OCI-LY3 (cell line): Measurements from ENCODE around the gene XAB2.
A peak's percentile ranks its signal among the peaks of the same experiment; 100 is the strongest.

ENCODE experiments used
- H2AFZ ChIP-seq: fragments of 200-600, 300-600 bp; shearing (Covaris generic); 2 replicates; pipeline ENCODE4 v1.6.0; 2014; ENCODE audit warnings: antibody characterized with exemption, low read depth, low read length
- H3K27ac ChIP-seq: fragments of 200-600, 300-600 bp; sonication (generic); 2 replicates; pipeline ENCODE4 v1.5.1; 2014; ENCODE audit warnings: mild to moderate bottlenecking, low read length, moderate library complexity, mixed read lengths
- H3K27me3 ChIP-seq: fragments of 200-600, 300-600 bp; sonication (generic); 2 replicates; pipeline ENCODE4 v1.6.1; 2014; ENCODE audit warnings: low read depth, low read length, mixed read lengths
- H3K36me3 ChIP-seq: fragments of 200-600, 300-600 bp; sonication (generic); replicated peaks from 2 replicates; pipeline ENCODE3; 2014; ENCODE audit warnings: low read depth, low read length, mixed read lengths
- H3K4me1 ChIP-seq: fragments of 300-600, 200-600 bp; sonication (generic); 2 replicates; pipeline ENCODE4 v1.6.1; 2014; ENCODE audit warnings: low read length, mixed read lengths
- H3K4me2 ChIP-seq: fragments of 200-600, 300-600 bp; sonication (generic); 2 replicates; pipeline ENCODE4 v1.6.1; 2014; ENCODE audit warnings: low read length, mixed read lengths
- H3K4me3 ChIP-seq: fragments of 300-600, 200-600 bp; sonication (generic); 2 replicates; pipeline ENCODE4 v1.5.1; 2014; ENCODE audit warnings: antibody characterized with exemption, mild to moderate bottlenecking, low read length, moderate library complexity
- H3K79me2 ChIP-seq: fragments of 300-600, 200-600 bp; shearing (Covaris generic); 2 replicates; pipeline ENCODE4 v1.6.1; 2014; ENCODE audit warnings: mild to moderate bottlenecking, low read length, mixed read lengths
- H3K9ac ChIP-seq: fragments of 300-600, 200-600 bp; shearing (Covaris generic); 2 replicates; pipeline ENCODE4 v1.6.0; 2014; ENCODE audit warnings: mild to moderate bottlenecking, low read length, moderate library complexity
- H3K9me3 ChIP-seq: fragments of 200-600, 300-600 bp; shearing (Covaris generic); 2 replicates; pipeline ENCODE4 v1.6.1; 2014; ENCODE audit warnings: low read length, mixed read lengths; ENCODE audit not compliant: insufficient read depth
- H4K20me1 ChIP-seq: fragments of 200-600, 300-600 bp; sonication (generic); 2 replicates; pipeline ENCODE4 v1.6.1; 2016; ENCODE audit warnings: low read length, mixed read lengths; ENCODE audit not compliant: insufficient read depth
- CTCF ChIP-seq: fragments of 200-600, 300-600 bp; sonication (generic); IDR thresholded peaks from 2 replicates; pipeline ENCODE4 v1.5.1; 2014; ENCODE audit warnings: antibody characterized with exemption, low read length, low read depth
- EZH2phosphoT487 ChIP-seq: fragments of 200-600 bp; shearing (Covaris generic); IDR thresholded peaks from 2 replicates; pipeline ENCODE4 v1.6.1; 2018; ENCODE audit warnings: antibody characterized with exemption, mixed run types, low read depth

XAB2 gene

GRCh38 chr19:7674010-7675005 is 45.0 kb upstream of the XAB2 start:
- H3K4me1 ChIP-seq = peaks cover 5% of the 10 kb centered on the region
- no peaks in the 10 kb centered on the region for H4K20me1 ChIP-seq
- 0 out of 2 replicates have a peak overlapping the region, but pooled peaks have one; percentile 1 for H3K4me2 ChIP-seq
- TF ChIP-seq EZH2phosphoT487 (no peak), CTCF (no peak)
- no peak overlapping the region for H3K4me3 ChIP-seq
- no peaks in the 10 kb centered on the region for H3K36me3 ChIP-seq
- H2AFZ ChIP-seq = no peak overlapping the region
- H3K27ac ChIP-seq = no peak overlapping the region
- peaks cover 48% of the 10 kb centered on the region for H3K27me3 ChIP-seq
- H3K79me2 ChIP-seq = no peaks in the 10 kb centered on the region
- no peaks in the 10 kb centered on the region for H3K9me3 ChIP-seq
- no peak overlapping the region for H3K9ac ChIP-seq

GRCh38 chr19:7672522-7672921 is 43.2 kb upstream of the XAB2 start:
- H3K9me3 ChIP-seq = no peaks in the 10 kb centered on the region
- peaks cover 43% of the 10 kb centered on the region for H3K27me3 ChIP-seq
- no peak overlapping the region for H3K9ac ChIP-seq
- no peak for TF ChIP-seq CTCF
- TF ChIP-seq EZH2phosphoT487 = no peak
- H3K4me1 ChIP-seq = no peaks in the 10 kb centered on the region
- no peak overlapping the region for H3K4me2 ChIP-seq
- H3K4me3 ChIP-seq = no peak overlapping the region
- H3K27ac ChIP-seq = no peak overlapping the region
- no peaks in the 10 kb centered on the region for H3K36me3 ChIP-seq
- no peak overlapping the region for H2AFZ ChIP-seq
- no peaks in the 10 kb centered on the region for H4K20me1 ChIP-seq
- H3K79me2 ChIP-seq = no peaks in the 10 kb centered on the region

GRCh38 chr19:7670790-7671189 is 41.4 kb upstream of the XAB2 start:
- no peaks in the 10 kb centered on the region for H3K36me3 ChIP-seq
- no peak overlapping the region for H3K27ac ChIP-seq
- H4K20me1 ChIP-seq = no peaks in the 10 kb centered on the region
- no peak overlapping the region for H3K4me2 ChIP-seq
- H3K4me1 ChIP-seq = no peaks in the 10 kb centered on the region
- no peaks in the 10 kb centered on the region for H3K79me2 ChIP-seq
- no peak for TF ChIP-seq EZH2phosphoT487
- TF ChIP-seq CTCF = no peak
- H2AFZ ChIP-seq = no peak overlapping the region
- H3K9ac ChIP-seq = no peak overlapping the region
- H3K4me3 ChIP-seq = no peak overlapping the region
- H3K27me3 ChIP-seq = peaks cover 26% of the 10 kb centered on the region
- no peaks in the 10 kb centered on the region for H3K9me3 ChIP-seq

GRCh38 chr19:7670150-7670783 is 40.9 kb upstream of the XAB2 start:
- Histone ChIP-seq H3K4me1 (no peaks in the 10 kb centered on the region), H3K9ac (no peak overlapping the region), H2AFZ (no peak overlapping the region), H3K36me3 (no peaks in the 10 kb centered on the region), H3K9me3 (no peaks in the 10 kb centered on the region), H3K79me2 (no peaks in the 10 kb centered on the region), H3K27me3 (peaks cover 22% of the 10 kb centered on the region), H3K27ac (no peak overlapping the region), H4K20me1 (no peaks in the 10 kb centered on the region), H3K4me2 (no peak overlapping the region), H3K4me3 (no peak overlapping the region)
- no peak for TF ChIP-seq CTCF
- no peak for TF ChIP-seq EZH2phosphoT487
